Psoas muscle (tissue), 8 donors: ENCODE data around the gene FAHD2A. TPM values are rescaled to one million over a fixed set of nuclear protein-coding genes. Genes with fewer than 3 reads are reported as not detected.

Experiments
- ATAC-seq, 4 donors: fragments of 200-7000 bp; cut with Tn5 transposase; one replicate each; pipeline ENCODE4 v1.9.1; 2020; ENCODE audit warnings: moderate library complexity in 3 of 4, mild to moderate bottlenecking in 2 of 4
- DNase-seq, 2 donors: peaks; one replicate each; pipeline ENCODE4 v3.0.0-alpha.2; 2020
- H3K27ac ChIP-seq: fragments of 200-600 bp; one replicate; pipeline ENCODE4 v1.8.0; 2022
- H3K27me3 ChIP-seq, 3 donors: fragments of 200-600 bp in 1 of 3; one replicate each; pipeline versions ENCODE4 v1.6.1 to v1.8.0; 2013 to 2022; ENCODE audit warnings: low read length in 2 of 3, mild to moderate bottlenecking in 2 of 3, moderate library complexity in 1 of 3; ENCODE audit not compliant: insufficient read depth in 3 of 3
- H3K36me3 ChIP-seq, 2 donors: fragments of 200-600 bp in 1 of 2; one replicate each; pipeline versions ENCODE4 v1.6.1 to v1.8.0; 2013 to 2022; ENCODE audit warnings: low read depth in 1 of 2, mild to moderate bottlenecking in 1 of 2, moderate library complexity in 1 of 2; ENCODE audit not compliant: insufficient read depth in 1 of 2
- H3K4me1 ChIP-seq: fragments of 200-600 bp; one replicate; pipeline ENCODE4 v1.8.0; 2022
- H3K4me3 ChIP-seq: fragments of 200-600 bp; one replicate; pipeline ENCODE4 v1.8.0; 2022; ENCODE audit warnings: mild to moderate bottlenecking
- H3K9me3 ChIP-seq: fragments of 200-600 bp; one replicate; pipeline ENCODE4 v1.8.0; 2022
- WGBS, 3 donors: extraction: QIAGEN DNeasy Blood & Tissue Kit; methylation state at CpG; one replicate each; pipeline versions ENCODE4 v1.1.6 to v1.1.7; 2013; 5-methylcytosine and 5-hydroxymethylcytosine counted together
- intact Hi-C, 2 donors: fragments of 100-400 bp; cut with DNase I; formaldehyde crosslinking; loops; one replicate each; pipeline versions ENCODE4 v1.11.0 to v1.14.2; 2022
- polyA plus RNA-seq, 3 donors: library from polyadenylated mRNA; stranded (reverse); fragments of 200-250 nt; gene quantifications; one replicate each; pipeline ENCODE4 v1.2.3, GENCODE V29; 2013
- total RNA-seq, 4 donors: library from RNA; stranded (reverse); fragmentation: NEBNext Ultra II Directional in 2 of 4; extraction: Animal tissue kit (Norgen Biotek cat#: 25700) in 2 of 4; gene quantifications; one replicate each; pipeline versions ENCODE4 v1.2.1 to v1.2.4, GENCODE V29; 2021 to 2023
- TF ChIP-seq, protein P1 (sequence below): fragments of 200-600 bp; IDR thresholded peaks from one replicate; pipeline ENCODE4 v1.8.0; 2022; ENCODE audit warnings: antibody characterized with exemption
- donor health status: healthy with polysubstance abuse.
- donor health status: DM: no; HTN: no; CAD: no; lungs with moderate emphysema.
- donor health status: Bipolar disorder and iron deficiency.
- donor health status: healthy.
- donor health status: DM: yes; HTN: yes; CAD: no.
- donor health status: DM: no; HTN: no; CAD: no.
- donor health status: DM: no; HTN: no; CAD: no.
- donor health status: DM: yes; HTN: yes; CAD: no.

FAHD2A gene
- total and polyA plus RNA-seq, 7 donors, result 21.9 to 39.0 (median 28.4) TPM

DNA sequence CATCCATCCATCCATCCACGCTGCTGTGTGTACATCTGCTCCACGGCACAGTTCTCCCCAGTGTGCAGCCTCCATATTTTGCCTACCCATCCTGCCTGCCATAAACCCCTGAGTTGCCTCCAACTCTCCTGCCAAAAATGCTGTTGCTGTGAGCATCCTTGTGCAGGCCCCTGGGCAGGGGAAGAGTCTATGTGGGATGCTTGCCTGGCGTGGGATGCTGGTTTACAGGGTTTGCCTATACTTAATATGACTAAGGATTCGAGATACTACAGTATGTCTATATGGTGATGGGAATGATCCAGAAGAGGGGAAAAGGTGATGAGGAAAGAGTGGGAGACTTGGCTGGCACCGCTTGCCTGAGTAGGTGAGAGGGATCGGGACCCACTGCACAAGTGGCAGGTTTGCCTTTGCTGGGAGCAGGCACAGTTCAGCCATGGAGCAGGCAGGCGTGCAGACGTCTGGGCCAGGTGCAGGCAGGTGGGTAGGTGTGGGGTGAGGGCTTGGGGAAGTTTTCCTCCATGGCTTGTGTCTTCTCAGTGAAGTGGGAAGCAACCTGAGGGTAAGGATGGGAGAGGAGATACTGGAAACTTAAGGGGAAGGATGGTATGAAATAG is 30.2 kb upstream of the FAHD2A start:
- ATAC-seq, result no peak
- no peaks in the 10 kb centered on the region for H3K9me3 ChIP-seq
- WGBS, 3 donors, result 91 to 95% (median 92%) methylated on average over 8 of the region's 8 CpGs
- no peaks in the 10 kb centered on the region for H3K4me1 ChIP-seq
- no peak overlapping the region for H3K27ac ChIP-seq
- TF ChIP-seq, protein P1, sequence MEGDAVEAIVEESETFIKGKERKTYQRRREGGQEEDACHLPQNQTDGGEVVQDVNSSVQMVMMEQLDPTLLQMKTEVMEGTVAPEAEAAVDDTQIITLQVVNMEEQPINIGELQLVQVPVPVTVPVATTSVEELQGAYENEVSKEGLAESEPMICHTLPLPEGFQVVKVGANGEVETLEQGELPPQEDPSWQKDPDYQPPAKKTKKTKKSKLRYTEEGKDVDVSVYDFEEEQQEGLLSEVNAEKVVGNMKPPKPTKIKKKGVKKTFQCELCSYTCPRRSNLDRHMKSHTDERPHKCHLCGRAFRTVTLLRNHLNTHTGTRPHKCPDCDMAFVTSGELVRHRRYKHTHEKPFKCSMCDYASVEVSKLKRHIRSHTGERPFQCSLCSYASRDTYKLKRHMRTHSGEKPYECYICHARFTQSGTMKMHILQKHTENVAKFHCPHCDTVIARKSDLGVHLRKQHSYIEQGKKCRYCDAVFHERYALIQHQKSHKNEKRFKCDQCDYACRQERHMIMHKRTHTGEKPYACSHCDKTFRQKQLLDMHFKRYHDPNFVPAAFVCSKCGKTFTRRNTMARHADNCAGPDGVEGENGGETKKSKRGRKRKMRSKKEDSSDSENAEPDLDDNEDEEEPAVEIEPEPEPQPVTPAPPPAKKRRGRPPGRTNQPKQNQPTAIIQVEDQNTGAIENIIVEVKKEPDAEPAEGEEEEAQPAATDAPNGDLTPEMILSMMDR, result no peak
- H3K36me3 ChIP-seq, result no peaks in the 10 kb centered on the region
- DNase-seq, result no peak
- no peak overlapping the region for H3K4me3 ChIP-seq
- intact Hi-C loops, result no loop called here
- no peaks in the 10 kb centered on the region for H3K27me3 ChIP-seq

DNA sequence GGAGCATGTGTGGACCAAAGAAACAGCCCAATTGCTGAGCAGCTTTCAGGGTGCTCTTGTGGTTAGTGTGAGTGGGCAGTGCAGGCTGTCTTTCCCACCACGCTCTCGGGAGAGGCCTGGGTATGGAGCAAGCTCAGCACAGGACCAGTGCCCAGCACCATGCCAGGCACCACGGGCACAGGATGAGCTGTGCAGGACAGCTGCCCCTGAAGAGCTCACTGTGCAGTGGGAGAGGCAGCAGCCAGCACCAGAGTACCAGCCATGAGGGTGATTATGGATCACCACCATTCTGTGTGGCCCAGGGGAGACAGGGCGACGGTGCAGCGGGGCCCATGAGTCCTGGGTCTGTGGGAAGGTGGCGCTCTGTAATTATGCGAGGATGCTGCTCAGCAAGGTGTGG is 29.7 kb upstream of the FAHD2A start:
- 92 to 94% (median 92%) methylated on average over 8 of the region's 8 CpGs for WGBS, 3 donors
- no peak for DNase-seq

DNA sequence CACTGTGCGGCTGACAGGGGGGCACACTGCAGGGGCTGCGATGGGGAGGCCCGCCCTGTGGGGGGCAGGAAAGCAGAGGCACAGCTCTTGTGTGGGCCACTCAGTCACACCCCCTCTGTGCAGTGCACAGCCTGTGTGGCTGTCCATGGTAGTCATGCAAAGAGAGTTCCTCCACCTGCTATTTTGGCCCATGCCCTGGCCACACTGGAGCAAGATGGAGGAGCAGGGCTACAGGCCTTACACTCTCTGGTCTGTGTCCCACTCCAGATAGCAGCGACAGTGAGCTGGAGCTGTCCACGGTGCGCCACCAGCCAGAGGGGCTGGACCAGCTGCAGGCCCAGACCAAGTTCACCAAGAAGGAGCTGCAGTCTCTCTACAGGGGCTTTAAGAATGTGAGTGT is 28.5 kb upstream of the FAHD2A start:
- no peaks in the 10 kb centered on the region for H3K36me3 ChIP-seq
- ATAC-seq (no peak), DNase-seq (no peak)
- no peak overlapping the region for H3K4me3 ChIP-seq
- no peak overlapping the region for H3K27ac ChIP-seq
- no peaks in the 10 kb centered on the region for H3K4me1 ChIP-seq
- H3K9me3 ChIP-seq, result no peaks in the 10 kb centered on the region
- WGBS, 3 donors, result 85 to 93% (median 86%) methylated on average over 6 of the region's 6 CpGs
- intact Hi-C loops, result no loop called here
- no peaks in the 10 kb centered on the region for H3K27me3 ChIP-seq
- TF ChIP-seq, protein P1, result no peak

More for the DNA sequence above, 29.7 kb upstream of the FAHD2A start:
- Histone ChIP-seq H3K27me3 (no peaks in the 10 kb centered on the region), H3K27ac (no peak overlapping the region), H3K4me3 (no peak overlapping the region), H3K36me3 (no peaks in the 10 kb centered on the region), H3K9me3 (no peaks in the 10 kb centered on the region), H3K4me1 (no peaks in the 10 kb centered on the region)
- TF ChIP-seq, protein P1, result no peak
- intact Hi-C loops, result no loop called here
- no peak for ATAC-seq

DNA sequence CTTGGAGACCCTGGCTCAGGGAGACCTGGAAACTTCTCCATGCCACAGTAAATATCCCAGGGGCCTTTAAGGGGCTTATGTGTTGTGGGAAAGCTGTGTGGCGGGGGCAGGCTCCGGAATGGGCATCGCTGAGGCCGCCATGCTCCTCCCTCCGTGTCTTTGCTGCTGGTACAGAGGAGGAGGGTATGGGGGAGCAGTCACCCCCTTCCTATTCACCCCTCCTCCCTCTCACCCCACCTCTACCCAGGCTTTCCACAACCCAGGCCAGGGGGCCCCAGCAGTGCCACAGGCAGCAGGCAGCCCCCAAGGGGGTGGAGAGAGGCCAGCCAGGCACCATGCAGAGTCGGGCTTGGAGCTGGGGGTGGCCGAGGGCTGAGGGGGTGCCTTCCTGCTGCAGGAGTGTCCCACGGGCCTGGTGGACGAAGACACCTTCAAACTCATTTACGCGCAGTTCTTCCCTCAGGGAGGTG is 28.0 kb upstream of the FAHD2A start:
- TF ChIP-seq, protein P1, result no peak
- Histone ChIP-seq H3K27ac (no peak overlapping the region), H3K27me3 (no peaks in the 10 kb centered on the region), H3K4me3 (no peak overlapping the region), H3K4me1 (no peaks in the 10 kb centered on the region), H3K9me3 (no peaks in the 10 kb centered on the region), H3K36me3 (no peaks in the 10 kb centered on the region)
- WGBS, 3 donors, result 86 to 92% (median 87%) methylated on average over 11 of the region's 11 CpGs
- ATAC-seq (no peak), DNase-seq (no peak)
- intact Hi-C loops, result no loop called here
